NOMO-1 treated with DMSO at 0.1 percent for 48 hours (cell line): ENCODE results near the gene C12orf43.

Experiments used
- DNase-seq: peaks from one replicate; lab custom pipeline; 2025; ENCODE audit not compliant: unreplicated experiment; lab: John Stamatoyannopoulos, UW

The C12orf43 gene

GRCh38 chr12:120999191-121000120, 16.8 kb downstream of the C12orf43 start:
- no peak for DNase-seq

GRCh38 chr12:120998435-120998834, 17.9 kb downstream of the C12orf43 start:
- no peak for DNase-seq

GRCh38 chr12:120997448-120997847, 18.8 kb downstream of the C12orf43 start:
- no peak for DNase-seq

- no peak for DNase-seq
These were observed 20.0 kb downstream of the C12orf43 start for GRCh38 chr12:120996133-120996746.

GRCh38 chr12:120994589-120995337, 21.5 kb downstream of the C12orf43 start:
- DNase-seq, result no peak

- DNase-seq, result no peak
These were observed 22.2 kb downstream of the C12orf43 start for GRCh38 chr12:120994059-120994458.

- DNase-seq, result no peak
These were observed 22.8 kb downstream of the C12orf43 start for GRCh38 chr12:120993496-120993895.

- DNase-seq, result no peak
These were observed 23.3 kb downstream of the C12orf43 start for GRCh38 chr12:120992989-120993388.

- DNase-seq, result no peak
These were observed 24.3 kb downstream of the C12orf43 start for GRCh38 chr12:120991965-120992364.

- DNase-seq, result no peak
These were observed 25.7 kb downstream of the C12orf43 start for GRCh38 chr12:120990487-120991055.

- no peak for DNase-seq
These were observed 26.6 kb downstream of the C12orf43 start for GRCh38 chr12:120989687-120990086.

- no peak for DNase-seq
These were observed 27.6 kb downstream of the C12orf43 start for GRCh38 chr12:120988658-120989057.

- no peak for DNase-seq
These were observed 28.1 kb downstream of the C12orf43 start for GRCh38 chr12:120988234-120988633.

GRCh38 chr12:120984351-120984898, 31.9 kb downstream of the C12orf43 start:
- no peak for DNase-seq

GRCh38 chr12:120983759-120984158, 32.5 kb downstream of the C12orf43 start:
- no peak for DNase-seq

- DNase-seq, result no peak
These were observed 33.6 kb downstream of the C12orf43 start for GRCh38 chr12:120982659-120983058.

GRCh38 chr12:120981407-120981941, 34.8 kb downstream of the C12orf43 start:
- no peak for DNase-seq

GRCh38 chr12:120980800-120981368, 35.4 kb downstream of the C12orf43 start:
- no peak for DNase-seq

GRCh38 chr12:120979862-120980696, 36.2 kb downstream of the C12orf43 start:
- no peak for DNase-seq
